Astrocyte (in vitro differentiated cells and primary cell): ENCODE data around the gene CNTNAP1. TPM values are rescaled to one million over a fixed set of nuclear protein-coding genes. Genes with fewer than 3 reads are reported as not detected.

Experiments used
- DNase-seq: peaks from one replicate; pipeline ENCODE4 v3.0.0-alpha.2; 2010; ENCODE audit warnings: low read depth
- FAIRE-seq: peaks from 2 replicates; lab custom pipeline; 2011; peaks lifted over from hg19 to GRCh38; lab: Jason Lieb, UNC
- H2AFZ ChIP-seq: 2 replicates; pipeline ENCODE4 v1.6.0; 2012; ENCODE audit warnings: low read depth, low read length, inconsistent platforms
- H3K27ac ChIP-seq: 2 replicates; pipeline ENCODE4 v1.5.1; 2011; ENCODE audit warnings: low read depth, low read length, inconsistent platforms
- H3K27me3 ChIP-seq: 2 replicates; pipeline ENCODE4 v1.6.0; 2011; ENCODE audit warnings: low read length, inconsistent platforms; ENCODE audit not compliant: insufficient read depth
- H3K36me3 ChIP-seq: 2 replicates; pipeline ENCODE4 v1.5.1; 2011; ENCODE audit warnings: low read length, inconsistent platforms; ENCODE audit not compliant: insufficient read depth
- H3K4me1 ChIP-seq: 2 replicates; pipeline ENCODE4 v1.5.1; 2011; ENCODE audit warnings: low read length, inconsistent platforms; ENCODE audit not compliant: insufficient read depth
- H3K4me2 ChIP-seq: 2 replicates; pipeline ENCODE4 v1.6.0; 2012; ENCODE audit warnings: low read length, inconsistent platforms
- H3K4me3 ChIP-seq: 2 replicates; pipeline ENCODE4 v1.5.1; 2011; ENCODE audit warnings: low read depth, mild to moderate bottlenecking, low read length, inconsistent platforms; ENCODE audit not compliant: insufficient read depth
- H3K79me2 ChIP-seq: 2 replicates; pipeline ENCODE4 v1.6.0; 2012; ENCODE audit warnings: mild to moderate bottlenecking, low read length, inconsistent platforms; ENCODE audit not compliant: insufficient read depth
- H3K9ac ChIP-seq: 2 replicates; pipeline ENCODE4 v1.6.0; 2012; ENCODE audit warnings: mild to moderate bottlenecking, low read length, inconsistent platforms
- H3K9me3 ChIP-seq: 2 replicates; pipeline ENCODE4 v1.5.1; 2012; ENCODE audit warnings: low read depth, mild to moderate bottlenecking, low read length, inconsistent platforms; ENCODE audit not compliant: insufficient read depth
- H4K20me1 ChIP-seq: 2 replicates; pipeline ENCODE4 v1.6.0; 2012; ENCODE audit warnings: low read length, inconsistent platforms; ENCODE audit not compliant: insufficient read depth
- H3K27ac Mint-ChIP-seq: one replicate; pipeline ENCODE4 v1.8.0; 2021; ENCODE audit warnings: mild to moderate bottlenecking, mixed read lengths; ENCODE audit not compliant: unreplicated experiment
- H3K27me3 Mint-ChIP-seq: one replicate; pipeline ENCODE4 v1.8.0; 2021; ENCODE audit warnings: low read depth, mixed read lengths; ENCODE audit not compliant: unreplicated experiment
- H3K36me3 Mint-ChIP-seq: one replicate; pipeline ENCODE4 v1.8.0; 2021; ENCODE audit warnings: low read depth, mixed read lengths; ENCODE audit not compliant: unreplicated experiment
- H3K4me1 Mint-ChIP-seq: one replicate; pipeline ENCODE4 v1.8.0; 2021; ENCODE audit warnings: low read depth, mixed read lengths; ENCODE audit not compliant: unreplicated experiment
- H3K4me3 Mint-ChIP-seq: one replicate; pipeline ENCODE4 v1.8.0; 2021; ENCODE audit warnings: mild to moderate bottlenecking, moderate library complexity, mixed read lengths; ENCODE audit not compliant: unreplicated experiment
- H3K9me3 Mint-ChIP-seq: one replicate; pipeline ENCODE4 v1.8.0; 2021; ENCODE audit warnings: mild to moderate bottlenecking, mixed read lengths; ENCODE audit not compliant: unreplicated experiment
- CTCF ChIP-seq: IDR thresholded peaks from 2 replicates; pipeline ENCODE4 v1.5.1; 2011; ENCODE audit warnings: low read depth, mild to moderate bottlenecking, inconsistent platforms, low read length, moderate library complexity; ENCODE audit not compliant: insufficient read depth
- EZH2 ChIP-seq: IDR thresholded peaks from 2 replicates; pipeline ENCODE4 v1.6.1; 2012; ENCODE audit warnings: mild to moderate bottlenecking, low read length, inconsistent platforms; ENCODE audit not compliant: insufficient read depth
- total RNA-seq: library from RNA; stranded (reverse); gene quantifications from 2 replicates; pipeline ENCODE4 v1.2.1, GENCODE V29; 2021

CNTNAP1 gene
- total RNA-seq, 1 donor from 2014 or later: 16.4 TPM

DNA sequence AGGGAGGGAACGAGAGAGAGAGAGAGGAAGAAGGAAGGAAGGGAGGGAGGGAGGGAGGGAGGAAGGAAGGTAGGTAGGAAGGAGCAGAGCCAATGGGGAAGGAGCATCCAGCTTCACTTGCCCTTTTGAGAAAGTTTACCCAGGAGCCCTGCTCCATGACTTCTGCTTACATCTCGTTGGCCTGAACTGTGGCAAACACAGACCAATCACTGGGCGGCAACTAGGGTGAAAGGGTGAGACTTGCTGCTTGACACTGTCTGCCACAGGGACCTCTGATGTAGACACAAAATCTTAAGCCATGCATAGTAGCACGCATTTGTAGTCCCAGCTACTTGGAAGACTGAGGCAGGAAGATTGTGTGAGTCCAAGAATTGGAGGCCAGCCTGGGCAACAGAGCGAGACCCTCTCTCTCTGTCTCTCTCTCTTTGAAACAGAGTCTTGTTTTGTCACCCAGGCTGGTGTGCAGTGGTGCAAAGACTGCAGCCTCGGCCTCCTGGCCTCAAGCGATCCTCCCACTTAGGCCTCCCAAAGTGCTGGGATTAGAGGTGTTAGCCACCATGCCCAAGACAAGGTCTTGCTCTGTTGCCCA is 42.7 kb upstream of the CNTNAP1 start:
- no peak overlapping the region for H3K4me3 Mint-ChIP-seq
- Histone ChIP-seq H3K79me2 (no peaks in the 10 kb centered on the region), H2AFZ (no peak overlapping the region), H4K20me1 (no peaks in the 10 kb centered on the region), H3K4me3 (no peak overlapping the region), H3K4me2 (no peak overlapping the region), H3K27me3 (peaks cover 4% of the 10 kb centered on the region), H3K4me1 (no peaks in the 10 kb centered on the region), H3K36me3 (no peaks in the 10 kb centered on the region), H3K27ac (no peak overlapping the region), H3K9me3 (no peaks in the 10 kb centered on the region), H3K9ac (no peak overlapping the region)
- no peak for TF ChIP-seq CTCF
- TF ChIP-seq EZH2: no peak
- DNase-seq: no peak
- H3K9me3 Mint-ChIP-seq: no peaks in the 10 kb centered on the region
- H3K36me3 Mint-ChIP-seq: no peaks in the 10 kb centered on the region
- no peak overlapping the region for H3K27ac Mint-ChIP-seq
- peaks cover 33% of the 10 kb centered on the region for H3K27me3 Mint-ChIP-seq
- no peaks in the 10 kb centered on the region for H3K4me1 Mint-ChIP-seq
- no peak for FAIRE-seq

DNA sequence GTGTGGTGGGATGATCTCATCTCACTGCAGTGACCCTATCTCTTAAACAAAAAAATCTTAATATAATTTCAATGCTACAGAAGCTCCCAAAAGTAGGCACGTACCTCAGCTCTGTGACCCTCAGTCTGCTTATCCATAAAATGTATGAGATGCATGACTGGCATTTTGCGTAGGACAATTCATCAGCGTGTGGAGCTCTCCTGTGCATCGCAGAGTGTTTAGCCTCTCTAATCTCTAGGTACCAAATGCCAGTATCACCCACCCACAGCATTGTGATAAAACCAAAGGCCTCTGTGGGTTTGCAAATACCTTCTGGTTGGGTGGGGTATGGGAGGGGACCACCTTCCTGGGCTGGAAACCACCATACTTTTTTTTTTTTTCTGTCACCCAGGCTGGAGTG is 42.2 kb upstream of the CNTNAP1 start:
- Histone ChIP-seq H3K79me2 (no peaks in the 10 kb centered on the region), H3K4me2 (no peak overlapping the region), H3K9ac (no peak overlapping the region), H4K20me1 (no peaks in the 10 kb centered on the region), H3K4me3 (no peak overlapping the region), H3K27me3 (peaks cover 4% of the 10 kb centered on the region), H3K4me1 (no peaks in the 10 kb centered on the region), H2AFZ (no peak overlapping the region), H3K9me3 (no peaks in the 10 kb centered on the region), H3K27ac (no peak overlapping the region), H3K36me3 (no peaks in the 10 kb centered on the region)
- Mint-ChIP-seq H3K9me3 (no peaks in the 10 kb centered on the region), H3K36me3 (no peaks in the 10 kb centered on the region), H3K27ac (no peak overlapping the region), H3K4me3 (no peak overlapping the region), H3K27me3 (peaks cover 34% of the 10 kb centered on the region), H3K4me1 (no peaks in the 10 kb centered on the region)
- FAIRE-seq (no peak), DNase-seq (no peak)
- no peak for TF ChIP-seq EZH2
- no peak for TF ChIP-seq CTCF

DNA sequence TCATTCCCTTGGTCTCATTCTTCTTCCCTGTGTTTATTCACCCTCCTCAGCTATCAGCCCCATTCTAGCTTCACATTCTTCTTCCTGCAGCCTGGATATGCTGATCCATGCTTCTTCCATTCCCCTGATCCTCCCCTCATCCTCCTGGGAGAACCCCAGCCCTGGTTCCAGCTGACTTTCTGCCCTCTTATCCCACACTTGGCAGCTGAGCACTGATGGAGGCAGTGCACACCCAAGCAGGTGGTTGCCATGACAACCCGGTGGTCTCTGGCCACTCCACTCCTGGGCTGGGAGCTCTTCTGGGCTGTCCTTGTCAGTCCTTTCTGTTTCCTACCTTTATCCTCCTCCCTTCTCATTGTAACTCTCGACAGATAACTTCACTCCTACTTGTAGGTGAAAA is 40.0 kb upstream of the CNTNAP1 start:
- H2AFZ ChIP-seq: no peak overlapping the region
- Mint-ChIP-seq H3K4me3 (no peak overlapping the region), H3K4me1 (no peaks in the 10 kb centered on the region), H3K27ac (no peak overlapping the region), H3K27me3 (peaks cover 49% of the 10 kb centered on the region), H3K36me3 (no peaks in the 10 kb centered on the region), H3K9me3 (no peaks in the 10 kb centered on the region)
- no peak overlapping the region for H3K4me3 ChIP-seq
- TF ChIP-seq EZH2 (no peak), CTCF (no peak)
- no peak overlapping the region for H3K27ac ChIP-seq
- H3K4me1 ChIP-seq: no peaks in the 10 kb centered on the region
- FAIRE-seq: no peak
- H3K79me2 ChIP-seq: no peaks in the 10 kb centered on the region
- no peaks in the 10 kb centered on the region for H3K36me3 ChIP-seq
- no peak for DNase-seq
- no peaks in the 10 kb centered on the region for H4K20me1 ChIP-seq
- no peak overlapping the region for H3K9ac ChIP-seq
- peaks cover 8% of the 10 kb centered on the region for H3K27me3 ChIP-seq
- no peaks in the 10 kb centered on the region for H3K9me3 ChIP-seq
- no peak overlapping the region for H3K4me2 ChIP-seq
